Measurements from ENCODE around the gene BAIAP2. TPM values are rescaled to one million over a fixed set of nuclear protein-coding genes. Genes with fewer than 3 reads are reported as not detected.

BAIAP2 gene
- total and polyA plus RNA-seq, 10 of the 15 experiments (the other 5 are each of a cell fraction or from before 2014, with no cell fraction given), result 0.15 to 1.2 (median 0.46) TPM; not detected in 2

DNA sequence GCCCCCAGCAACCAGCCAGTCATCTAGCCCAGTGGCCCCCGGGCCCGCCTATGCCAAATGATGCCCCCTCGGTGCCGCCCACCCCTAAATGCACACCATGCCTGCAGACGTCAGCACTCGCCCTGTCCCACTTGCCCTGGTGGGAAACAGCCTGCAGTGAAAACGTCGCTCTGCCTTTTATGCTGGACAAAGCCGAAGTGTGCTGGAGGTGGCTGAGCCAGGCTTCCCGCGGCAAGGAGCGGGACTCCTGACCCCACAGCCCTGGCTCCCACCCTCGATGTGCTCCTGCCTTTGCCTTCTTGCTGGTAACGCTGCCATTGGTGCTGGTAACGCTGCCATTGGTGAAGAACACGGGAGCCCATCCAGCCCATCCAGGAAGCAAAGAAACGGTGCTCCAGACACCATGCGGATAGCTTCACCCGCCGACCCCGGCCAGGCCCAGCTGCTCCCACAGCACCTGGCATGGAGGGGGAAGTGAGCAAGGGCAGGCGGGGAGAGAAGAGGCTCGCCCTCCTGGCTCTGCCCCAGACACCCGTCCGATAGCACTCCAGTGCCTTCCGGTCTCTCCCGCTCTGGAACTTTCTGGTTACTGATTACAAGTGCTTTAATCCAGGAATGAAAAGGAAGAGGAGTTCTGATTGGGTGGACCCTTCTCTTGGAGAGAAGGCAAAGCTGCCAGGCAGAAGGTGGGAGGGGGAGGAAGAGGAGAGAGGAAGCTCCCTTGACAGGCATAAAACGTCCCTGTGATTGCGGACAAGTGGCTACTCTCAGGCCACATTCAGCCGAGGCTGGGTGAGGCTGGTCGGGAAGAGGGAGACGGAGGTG, 4.0 kb upstream of the BAIAP2 start:
- no peaks in the 10 kb centered on the region; the same call in 2 of the 3 replicates for H3K9me3 ChIP-seq (replicated peaks; ENCODE audit: control insufficient read depth, insufficient read depth, low read length)
- no peak for ATAC-seq
- FAIRE-seq, result no peak
- RAD21 ChIA-PET (ENCODE audit: unreplicated experiment), result no interaction called here
- no peaks in the 10 kb centered on the region for H3K4me1 ChIP-seq (ENCODE audit: control insufficient read depth, insufficient read depth, low read length)
- DNase-seq (ENCODE audit: low read depth, low spot score), result no peak
- H3K9ac ChIP-seq (ENCODE audit: control insufficient read depth, insufficient read depth, low read length), result no peak overlapping the region
- peaks cover 5 to 8% of the 10 kb centered on the region in 2 experiments; a peak in 3 of 4 replicates for H3K27me3 ChIP-seq (replicated peaks in 1 of 2; ENCODE audit: control insufficient read depth in 2 of 2, insufficient read depth in 2 of 2, low read length in 1 of 2)
- no peak overlapping the region for H2AFZ ChIP-seq (ENCODE audit: control insufficient read depth, low read depth, low read length)
- CTCF ChIA-PET, result no interaction called here
- SMC1A ChIA-PET (ENCODE audit: uncharacterized antibody, unreplicated experiment), result no interaction called here
- no peak overlapping the region for H3K4me3 ChIP-seq
- no peaks in the 10 kb centered on the region for H3K36me3 ChIP-seq (ENCODE audit: control insufficient read depth in 2 of 2, insufficient read depth in 2 of 2, low read length in 1 of 2)
- H4K20me1 ChIP-seq (ENCODE audit: control insufficient read depth, insufficient read depth), result no peaks in the 10 kb centered on the region
- 42% methylated on average over 32 of the region's 32 CpGs for WGBS (ENCODE audit: insufficient coverage, insufficient replicate concordance, low lambda C conversion rate, missing lambda C conversion rate)
- intact Hi-C loops (cut with micrococcal nuclease; ENCODE audit: unreplicated experiment), result no loop called here
- no peak overlapping the region for H3K27ac ChIP-seq (ENCODE audit: control insufficient read depth, insufficient read depth)
- no peak overlapping the region for H3K4me2 ChIP-seq (ENCODE audit: control insufficient read depth, insufficient read depth)
- no TSS peak for BruUV-seq (replicated peaks)
- POLR2A ChIA-PET, result interaction anchor here (0.6 kb wide), 1 partner anchor 67 kb away, joined by 3 read pairs; no protein-coding TSS in a partner anchor
- no peaks in the 10 kb centered on the region for H3K79me2 ChIP-seq (ENCODE audit: control insufficient read depth, insufficient read depth, low read length)
- in situ Hi-C loops (cut with MboI), result no loop called here
- TF ChIP-seq, protein P1, sequence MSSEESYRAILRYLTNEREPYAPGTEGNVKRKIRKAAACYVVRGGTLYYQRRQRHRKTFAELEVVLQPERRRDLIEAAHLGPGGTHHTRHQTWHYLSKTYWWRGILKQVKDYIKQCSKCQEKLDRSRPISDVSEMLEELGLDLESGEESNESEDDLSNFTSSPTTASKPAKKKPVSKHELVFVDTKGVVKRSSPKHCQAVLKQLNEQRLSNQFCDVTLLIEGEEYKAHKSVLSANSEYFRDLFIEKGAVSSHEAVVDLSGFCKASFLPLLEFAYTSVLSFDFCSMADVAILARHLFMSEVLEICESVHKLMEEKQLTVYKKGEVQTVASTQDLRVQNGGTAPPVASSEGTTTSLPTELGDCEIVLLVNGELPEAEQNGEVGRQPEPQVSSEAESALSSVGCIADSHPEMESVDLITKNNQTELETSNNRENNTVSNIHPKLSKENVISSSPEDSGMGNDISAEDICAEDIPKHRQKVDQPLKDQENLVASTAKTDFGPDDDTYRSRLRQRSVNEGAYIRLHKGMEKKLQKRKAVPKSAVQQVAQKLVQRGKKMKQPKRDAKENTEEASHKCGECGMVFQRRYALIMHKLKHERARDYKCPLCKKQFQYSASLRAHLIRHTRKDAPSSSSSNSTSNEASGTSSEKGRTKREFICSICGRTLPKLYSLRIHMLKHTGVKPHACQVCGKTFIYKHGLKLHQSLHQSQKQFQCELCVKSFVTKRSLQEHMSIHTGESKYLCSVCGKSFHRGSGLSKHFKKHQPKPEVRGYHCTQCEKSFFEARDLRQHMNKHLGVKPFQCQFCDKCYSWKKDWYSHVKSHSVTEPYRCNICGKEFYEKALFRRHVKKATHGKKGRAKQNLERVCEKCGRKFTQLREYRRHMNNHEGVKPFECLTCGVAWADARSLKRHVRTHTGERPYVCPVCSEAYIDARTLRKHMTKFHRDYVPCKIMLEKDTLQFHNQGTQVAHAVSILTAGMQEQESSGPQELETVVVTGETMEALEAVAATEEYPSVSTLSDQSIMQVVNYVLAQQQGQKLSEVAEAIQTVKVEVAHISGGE (CRISPR knock-in tag; IDR thresholded peaks at IDR 0.05), result no peak
- TF ChIP-seq ZBTB4 (CRISPR knock-in tag; IDR thresholded peaks at IDR 0.05), result no peak
- no peak for TF ChIP-seq POLR2AphosphoS2 (IDR thresholded peaks at IDR 0.05; ENCODE audit: low read depth, low read length)
- no peak for TF ChIP-seq ZNF622 (IDR thresholded peaks at IDR 0.05)
- TF ChIP-seq, protein P2, sequence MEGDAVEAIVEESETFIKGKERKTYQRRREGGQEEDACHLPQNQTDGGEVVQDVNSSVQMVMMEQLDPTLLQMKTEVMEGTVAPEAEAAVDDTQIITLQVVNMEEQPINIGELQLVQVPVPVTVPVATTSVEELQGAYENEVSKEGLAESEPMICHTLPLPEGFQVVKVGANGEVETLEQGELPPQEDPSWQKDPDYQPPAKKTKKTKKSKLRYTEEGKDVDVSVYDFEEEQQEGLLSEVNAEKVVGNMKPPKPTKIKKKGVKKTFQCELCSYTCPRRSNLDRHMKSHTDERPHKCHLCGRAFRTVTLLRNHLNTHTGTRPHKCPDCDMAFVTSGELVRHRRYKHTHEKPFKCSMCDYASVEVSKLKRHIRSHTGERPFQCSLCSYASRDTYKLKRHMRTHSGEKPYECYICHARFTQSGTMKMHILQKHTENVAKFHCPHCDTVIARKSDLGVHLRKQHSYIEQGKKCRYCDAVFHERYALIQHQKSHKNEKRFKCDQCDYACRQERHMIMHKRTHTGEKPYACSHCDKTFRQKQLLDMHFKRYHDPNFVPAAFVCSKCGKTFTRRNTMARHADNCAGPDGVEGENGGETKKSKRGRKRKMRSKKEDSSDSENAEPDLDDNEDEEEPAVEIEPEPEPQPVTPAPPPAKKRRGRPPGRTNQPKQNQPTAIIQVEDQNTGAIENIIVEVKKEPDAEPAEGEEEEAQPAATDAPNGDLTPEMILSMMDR (IDR thresholded peaks at IDR 0.05 in 2 of 3, conservative IDR thresholded peaks at IDR 0.05 in 1 of 3; ENCODE audit: control insufficient read depth in 2 of 3, extremely low read depth in 1 of 3, insufficient read depth in 1 of 3, low read depth in 3 of 3, low read length in 3 of 3), result no peak
- TF ChIP-seq HDAC6 (IDR thresholded peaks at IDR 0.05; ENCODE audit: unreplicated experiment), result no peak
- no peak for TF ChIP-seq MTA3 (IDR thresholded peaks at IDR 0.05; ENCODE audit: borderline replicate concordance, low read length)
- TF ChIP-seq PAX8 (IDR thresholded peaks at IDR 0.05), result no peak
- TF ChIP-seq REST (IDR thresholded peaks at IDR 0.05; ENCODE audit: low read depth, low read length), result no peak
- no peak for TF ChIP-seq DPF2 (IDR thresholded peaks at IDR 0.05)
